GM19452 (cell line): ENCODE measurements around the gene LACTB.

Source experiments
- ATAC-seq: cut with Tn5 transposase; IDR thresholded peaks from one replicate; pipeline ENCODE4 v1.9.1; 2021; ENCODE audit not compliant: unreplicated experiment

LACTB gene

GRCh38 chr15:63121382-63122001 lies at the start of gene LACTB:
Gene LACTB, plus strand, starts transcription at chr15:63121861. Its CDS starts 11 bp downstream, at chr15:63121872.
- ATAC-seq, result peak; percentile 75

- ATAC-seq, result no peak
Observed at GRCh38 chr15:63072023-63072650, 49.5 kb upstream of the LACTB start.

- no peak for ATAC-seq
Observed at GRCh38 chr15:63072809-63073277, 48.8 kb upstream of the LACTB start.

GRCh38 chr15:63073497-63074172 lies 48.0 kb upstream of the LACTB start:
- no peak for ATAC-seq

GRCh38 chr15:63075015-63075983 lies 46.4 kb upstream of the LACTB start:
- no peak for ATAC-seq

- no peak for ATAC-seq
Observed at GRCh38 chr15:63075984-63076713, 45.5 kb upstream of the LACTB start.

GRCh38 chr15:63076714-63077046 lies 45.0 kb upstream of the LACTB start:
- ATAC-seq, result no peak

GRCh38 chr15:63077952-63078351 lies 43.7 kb upstream of the LACTB start:
- no peak for ATAC-seq

- ATAC-seq, result no peak
Observed at GRCh38 chr15:63079947-63080626, 41.6 kb upstream of the LACTB start.

- no peak for ATAC-seq
Observed at GRCh38 chr15:63080634-63081250, 40.9 kb upstream of the LACTB start.

GRCh38 chr15:63082366-63082765 lies 39.3 kb upstream of the LACTB start:
- ATAC-seq, result no peak

- no peak for ATAC-seq
Observed at GRCh38 chr15:63083044-63083443, 38.6 kb upstream of the LACTB start.

- no peak for ATAC-seq
Observed at GRCh38 chr15:63083541-63083940, 38.1 kb upstream of the LACTB start.

GRCh38 chr15:63084806-63085205 lies 36.9 kb upstream of the LACTB start:
- ATAC-seq, result no peak

GRCh38 chr15:63085289-63085688 lies 36.4 kb upstream of the LACTB start:
- no peak for ATAC-seq

GRCh38 chr15:63086271-63086670 lies 35.4 kb upstream of the LACTB start:
- ATAC-seq, result no peak

GRCh38 chr15:63086947-63087346 lies 34.7 kb upstream of the LACTB start:
- ATAC-seq, result no peak

GRCh38 chr15:63088533-63089245 lies 33.0 kb upstream of the LACTB start:
- no peak for ATAC-seq
